ENCODE measurements around the gene ADAM17. TPM values are rescaled to one million over a fixed set of nuclear protein-coding genes. Genes with fewer than 3 reads are reported as not detected.
A peak's percentile ranks its signal among the peaks of the same experiment; 100 is the strongest.

Gene ADAM17
- total and polyA plus RNA-seq, 2 of the 13 experiments (the other 11 are each of a cell fraction or from before 2014, with no cell fraction given) = 6.5 to 33.4 TPM

DNA sequence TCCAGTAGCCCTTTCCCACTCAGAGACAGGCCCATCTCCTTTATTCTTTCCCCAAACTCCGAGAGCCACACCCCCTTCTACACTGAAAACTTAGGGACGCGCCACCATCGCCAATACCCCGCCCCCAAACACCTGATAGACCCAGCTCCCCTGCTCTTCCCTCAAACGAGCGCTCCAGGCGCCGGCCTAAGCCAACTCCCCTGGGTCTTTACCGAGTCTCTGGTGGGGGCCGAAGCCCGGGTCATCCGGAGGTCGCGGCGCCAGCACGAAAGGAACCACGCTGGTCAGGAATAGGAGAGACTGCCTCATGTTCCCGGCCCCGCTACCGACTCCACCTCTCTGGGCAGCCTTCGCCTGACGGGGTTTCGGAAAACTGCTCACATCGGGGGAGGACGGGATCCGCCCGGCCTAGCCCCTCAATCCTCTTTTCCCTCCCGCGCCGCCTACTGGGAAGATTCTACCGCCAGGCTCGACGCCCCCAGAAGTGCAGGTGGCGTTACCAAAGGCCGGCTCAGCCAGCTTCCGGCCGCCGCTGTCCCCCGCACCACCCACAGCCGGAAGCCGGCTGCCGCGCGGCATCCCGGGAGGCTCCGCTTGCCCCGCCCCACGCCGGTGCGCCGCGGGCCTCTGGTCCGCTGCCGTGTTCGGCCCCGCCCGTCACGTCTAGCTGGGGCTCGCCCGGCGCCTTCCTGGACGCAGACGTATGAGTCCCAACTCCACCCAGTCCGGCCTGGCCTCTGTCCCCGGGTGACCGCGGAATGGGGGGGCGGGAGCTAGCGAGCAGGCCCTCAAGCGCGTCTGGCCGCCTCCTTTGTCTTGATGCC is at the start of gene ADAM17 (continued):
- TF ChIP-seq ZNF432 (CRISPR knock-in tag; IDR thresholded peaks at IDR 0.05; ENCODE audit: borderline replicate concordance) (no peak), NR2C2 (CRISPR knock-in tag; IDR thresholded peaks at IDR 0.05; ENCODE audit: borderline replicate concordance) (peak; percentile 87), DNMT1 (CRISPR knock-in tag; IDR thresholded peaks at IDR 0.05) (peak; percentile 78), BHLHE40 (IDR thresholded peaks at IDR 0.05; ENCODE audit: low read length) (peak; percentile 1; the same call in 1 of the 2 replicates), ZNF263 (CRISPR knock-in tag; IDR thresholded peaks at IDR 0.05) (peak; percentile 57; the same call in 1 of the 2 replicates), TP53 (CRISPR knock-in tag; conservative IDR thresholded peaks at IDR 0.05) (0 out of 2 replicates have a peak, but pooled peaks have one; percentile 19), ZNF570 (CRISPR knock-in tag; IDR thresholded peaks at IDR 0.05; ENCODE audit: borderline replicate concordance) (no peak), ZNF784 (CRISPR knock-in tag; IDR thresholded peaks at IDR 0.05; ENCODE audit: borderline replicate concordance) (peak; percentile 76; the same call in 1 of the 2 replicates), ZNF350 (CRISPR knock-in tag; IDR thresholded peaks at IDR 0.05; ENCODE audit: borderline replicate concordance, low read depth) (peak; percentile 93; the same call in 1 of the 2 replicates), FOXM1 (CRISPR knock-in tag; IDR thresholded peaks at IDR 0.05) (no peak), MED13 (CRISPR knock-in tag; IDR thresholded peaks at IDR 0.05) (no peak), NONO (IDR thresholded peaks at IDR 0.05) (no peak), NONO (CRISPR knock-in tag; conservative IDR thresholded peaks at IDR 0.05) (peak; percentile 99), SALL2 (CRISPR knock-in tag; IDR thresholded peaks at IDR 0.05) (peak; percentile 96), ZIK1 (CRISPR knock-in tag; IDR thresholded peaks at IDR 0.05; ENCODE audit: borderline replicate concordance, low read depth) (peak; percentile 95; the same call in 1 of the 2 replicates), JARID2 (CRISPR knock-in tag; IDR thresholded peaks at IDR 0.05; ENCODE audit: insufficient replicate concordance) (peak; percentile 32), NCOA2 (CRISPR knock-in tag; IDR thresholded peaks at IDR 0.05) (peak; percentile 55), MYC (CRISPR knock-in tag; IDR thresholded peaks at IDR 0.05; ENCODE audit: borderline replicate concordance) (peak; percentile 86; the same call in 1 of the 2 replicates), RBAK (CRISPR knock-in tag; IDR thresholded peaks at IDR 0.05) (0 out of 2 replicates have a peak, but pooled peaks have one; percentile 66), ERF (CRISPR knock-in tag; IDR thresholded peaks at IDR 0.05) (peak; percentile 88), ZNF552 (CRISPR knock-in tag; IDR thresholded peaks at IDR 0.05; ENCODE audit: borderline replicate concordance) (no peak), ZNF879 (CRISPR knock-in tag; IDR thresholded peaks at IDR 0.05) (peak; percentile 61; the same call in 1 of the 2 replicates), FOXO4 (CRISPR knock-in tag; conservative IDR thresholded peaks at IDR 0.05) (0 out of 2 replicates have a peak, but pooled peaks have one; percentile 61), ZFP37 (CRISPR knock-in tag; IDR thresholded peaks at IDR 0.05; ENCODE audit: borderline replicate concordance) (peak; percentile 52; the same call in 1 of the 2 replicates), EHMT2 (IDR thresholded peaks at IDR 0.05; ENCODE audit: borderline replicate concordance, low read depth, low read length) (no peak), ZNF614 (CRISPR knock-in tag; IDR thresholded peaks at IDR 0.05; ENCODE audit: borderline replicate concordance) (peak; percentile 86), JUND (CRISPR knock-in tag; IDR thresholded peaks at IDR 0.05) (no peak)
- TF ChIP-seq, protein P1, sequence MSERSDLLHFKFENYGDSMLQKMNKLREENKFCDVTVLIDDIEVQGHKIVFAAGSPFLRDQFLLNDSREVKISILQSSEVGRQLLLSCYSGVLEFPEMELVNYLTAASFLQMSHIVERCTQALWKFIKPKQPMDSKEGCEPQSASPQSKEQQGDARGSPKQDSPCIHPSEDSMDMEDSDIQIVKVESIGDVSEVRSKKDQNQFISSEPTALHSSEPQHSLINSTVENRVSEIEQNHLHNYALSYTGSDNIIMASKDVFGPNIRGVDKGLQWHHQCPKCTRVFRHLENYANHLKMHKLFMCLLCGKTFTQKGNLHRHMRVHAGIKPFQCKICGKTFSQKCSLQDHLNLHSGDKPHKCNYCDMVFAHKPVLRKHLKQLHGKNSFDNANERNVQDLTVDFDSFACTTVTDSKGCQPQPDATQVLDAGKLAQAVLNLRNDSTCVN (CRISPR knock-in tag; IDR thresholded peaks at IDR 0.05; ENCODE audit: borderline replicate concordance) = peak; percentile 53; the same call in 1 of the 2 replicates
